ENCODE data around the gene TTLL1. TPM values are rescaled to one million over a fixed set of nuclear protein-coding genes. Genes with fewer than 3 reads are reported as not detected.

The TTLL1 gene
- total RNA-seq, 2 donors from 2014 or later: 4.4 to 5.2 TPM

DNA sequence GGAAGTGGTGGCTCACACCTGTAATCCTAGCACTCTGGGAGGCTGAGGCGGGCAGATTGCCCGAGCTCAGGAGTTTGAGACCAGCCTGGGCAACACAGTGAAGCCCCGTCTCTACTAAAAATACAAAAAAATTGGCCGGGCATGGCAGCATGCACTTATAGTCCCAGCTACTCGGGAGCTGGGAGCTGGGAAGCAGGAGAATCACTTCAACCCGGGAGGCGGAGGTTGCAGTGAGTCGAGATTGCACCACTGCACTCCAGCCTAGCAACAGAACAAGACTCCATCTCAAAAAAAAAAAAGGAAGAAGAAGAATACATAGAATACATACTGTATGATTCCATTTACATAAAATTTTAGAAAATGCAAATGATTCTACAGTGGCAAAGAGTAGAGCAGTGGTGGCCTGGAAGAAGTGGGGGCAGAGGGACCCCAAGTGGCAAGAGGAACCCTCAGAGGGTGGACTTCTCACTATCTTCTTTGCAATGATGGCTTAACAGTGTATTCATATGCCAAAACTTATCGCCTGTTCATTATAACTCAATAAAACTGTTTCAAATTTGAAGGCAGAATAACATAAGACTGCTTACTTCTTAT lies 96.2 kb downstream of the TTLL1 start:
- TF ChIP-seq CTCF (IDR thresholded peaks at IDR 0.05): no peak
- Histone ChIP-seq H3K36me3 (no peaks in the 10 kb centered on the region), H3K9me3 (no peaks in the 10 kb centered on the region), H3K4me1 (peaks cover 7 to 72% of the 10 kb centered on the region in 2 donors), H3K27me3 (no peaks in the 10 kb centered on the region), H3K4me3 (no peak overlapping the region), H3K27ac (no peak overlapping the region)
- no peak for DNase-seq (ENCODE audit: low spot score)

DNA sequence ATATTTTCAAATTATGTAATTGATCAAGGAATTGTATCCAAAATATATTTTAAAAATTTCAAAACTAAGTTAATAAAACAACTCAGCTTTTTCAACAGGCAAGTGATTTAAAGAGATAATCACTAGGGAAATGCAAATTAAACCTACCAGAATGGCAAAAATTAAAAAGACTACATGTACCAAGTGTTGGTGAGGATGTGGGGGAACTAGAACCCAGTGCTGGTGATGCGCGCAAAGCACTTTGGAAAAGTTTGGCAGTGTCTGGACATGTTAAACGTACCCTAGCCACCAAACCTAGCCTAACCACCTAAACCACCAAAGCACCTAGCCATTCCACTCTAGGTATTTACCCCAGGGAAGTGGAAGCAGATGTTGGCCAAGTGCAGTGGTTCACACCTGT lies 97.1 kb downstream of the TTLL1 start:
- no peak overlapping the region for H3K4me3 ChIP-seq
- H3K4me1 ChIP-seq: peaks cover 7 to 63% of the 10 kb centered on the region in 2 donors
- DNase-seq (ENCODE audit: low spot score): no peak

DNA sequence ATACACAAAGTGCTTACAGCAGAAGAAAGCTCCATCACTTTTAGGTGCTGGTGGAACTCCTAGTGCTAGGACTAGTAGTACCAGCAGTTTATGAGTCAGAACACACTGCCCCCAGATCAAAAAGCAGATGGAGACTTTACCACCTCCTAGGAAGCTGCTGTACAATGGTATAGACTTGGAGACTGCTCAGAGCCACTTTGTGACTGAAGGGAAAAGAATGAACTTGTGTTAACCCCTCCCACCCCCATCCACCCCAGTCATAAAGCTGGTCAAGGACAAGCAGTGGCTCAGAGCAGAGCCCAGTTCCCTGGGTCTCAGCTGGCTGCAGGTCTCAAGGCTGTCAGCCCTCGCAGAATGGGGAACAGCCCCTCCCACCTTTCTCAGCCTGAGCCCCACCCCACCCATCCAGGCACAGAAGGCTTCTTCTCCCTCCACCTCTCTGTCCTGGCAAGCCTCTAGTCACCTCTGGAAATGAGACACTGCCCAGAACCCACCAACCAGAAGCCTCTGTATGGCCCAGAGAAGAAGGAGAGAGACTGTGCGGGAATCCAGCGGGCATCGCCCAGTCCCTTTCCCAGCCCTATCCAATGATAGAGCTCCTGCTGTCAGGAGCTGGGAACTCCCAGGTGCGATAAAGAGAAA lies 98.1 kb downstream of the TTLL1 start:
- Histone ChIP-seq H3K27ac (no peak overlapping the region), H3K4me3 (no peak overlapping the region), H3K4me1 (peaks cover 7 to 53% of the 10 kb centered on the region in 2 donors), H3K9me3 (no peaks in the 10 kb centered on the region), H3K36me3 (no peaks in the 10 kb centered on the region), H3K27me3 (no peaks in the 10 kb centered on the region)
- no peak for DNase-seq (ENCODE audit: low spot score)
- no peak for TF ChIP-seq CTCF (IDR thresholded peaks at IDR 0.05)

More for the DNA sequence above, 97.1 kb downstream of the TTLL1 start:
- H3K27ac ChIP-seq: no peak overlapping the region
- H3K9me3 ChIP-seq: no peaks in the 10 kb centered on the region
- TF ChIP-seq CTCF (IDR thresholded peaks at IDR 0.05): no peak
- H3K27me3 ChIP-seq: no peaks in the 10 kb centered on the region
- no peaks in the 10 kb centered on the region for H3K36me3 ChIP-seq

GRCh38 chr22:42990131-42990838 lies 98.9 kb downstream of the TTLL1 start:
- peaks cover 4 to 45% of the 10 kb centered on the region in 2 donors for H3K4me1 ChIP-seq
- H3K4me3 ChIP-seq: no peak overlapping the region
- no peak for DNase-seq (ENCODE audit: low spot score)

More at GRCh38 chr22:42990131-42990838, 98.9 kb downstream of the TTLL1 start:
- Histone ChIP-seq H3K36me3 (no peaks in the 10 kb centered on the region), H3K27me3 (no peaks in the 10 kb centered on the region), H3K9me3 (no peaks in the 10 kb centered on the region), H3K27ac (no peak overlapping the region)
- TF ChIP-seq CTCF (IDR thresholded peaks at IDR 0.05): peak in 1 of 2 donors; percentile 39

Other genes starting within 250 kb of the TTLL1 start
- gene ARFGAP3, start 232.1 kb downstream of the TTLL1 start, total RNA-seq: 10 to 100 TPM; 27.4 to 29.6 TPM
- gene PACSIN2, start 74.2 kb downstream of the TTLL1 start, total RNA-seq: 10 to 100 TPM; 66.3 to 89.8 TPM
- gene BIK, start 21.4 kb upstream of the TTLL1 start, total RNA-seq: under 1 TPM in 1 of 2 donors, not detected in 1; 0.63 TPM
- 10 to 100 TPM; 16.1 to 17.6 TPM for gene MCAT, start 54.0 kb upstream of the TTLL1 start, total RNA-seq
- gene TSPO, start 62.2 kb upstream of the TTLL1 start, total RNA-seq: 100 to 1,000 TPM; 182 to 241 TPM
- gene TTLL12, start 97.7 kb upstream of the TTLL1 start, total RNA-seq: 10 to 100 TPM; 11.4 to 15.1 TPM

All from right atrium auricular region (tissue), 2 donors.